SK-N-SH treated with all-trans-retinoic acid at 6 μM for 48 hours (cell line): Measurements from ENCODE around the gene ARHGAP35.

Experiments used
- ARNTL ChIP-seq: fragments of 450-650 bp; formaldehyde crosslinking; IDR thresholded peaks from 2 replicates; pipeline ENCODE4 v1.5.0; 2020; ENCODE audit warnings: low read depth, mild to moderate bottlenecking, moderate library complexity, borderline replicate concordance
- CREB5 ChIP-seq: fragments of 250-450 bp; sonication (Bioruptor Pico); IDR thresholded peaks from 2 replicates; pipeline ENCODE4 v1.5.1; 2020; ENCODE audit warnings: low read depth, mild to moderate bottlenecking, moderate library complexity
- CSRNP3 ChIP-seq: fragments of 250-450 bp; sonication (Bioruptor Pico); IDR thresholded peaks from 2 replicates; pipeline ENCODE4 v1.5.1; 2021; ENCODE audit warnings: mild to moderate bottlenecking, moderate library complexity
- ESRRG ChIP-seq: fragments of 250-450 bp; sonication (Bioruptor Pico); IDR thresholded peaks from 2 replicates; pipeline ENCODE4 v1.6.1; 2021; ENCODE audit warnings: mild to moderate bottlenecking
- ISL1 ChIP-seq: fragments of 250-450 bp; sonication (Bioruptor Pico); IDR thresholded peaks from 2 replicates; pipeline ENCODE4 v2.1.2; 2022; ENCODE audit warnings: mild to moderate bottlenecking, moderate library complexity
- OSR1 ChIP-seq: fragments of 250-450 bp; sonication (Bioruptor Pico); IDR thresholded peaks from 2 replicates; pipeline ENCODE4 v1.8.0; 2022; ENCODE audit warnings: moderate library complexity, mild to moderate bottlenecking, inconsistent platforms
- PATZ1 ChIP-seq: fragments of 250-450 bp; sonication (Bioruptor Pico); IDR thresholded peaks from 2 replicates; pipeline ENCODE4 v1.8.0; 2020; ENCODE audit warnings: mild to moderate bottlenecking, moderate library complexity, borderline replicate concordance
- RARB ChIP-seq: fragments of 250-450 bp; sonication (Bioruptor Pico); IDR thresholded peaks from 2 replicates; pipeline ENCODE4 v1.8.0; 2021; ENCODE audit warnings: mild to moderate bottlenecking, moderate library complexity
- TCF4 ChIP-seq: fragments of 250-450 bp; sonication (Bioruptor Pico); IDR thresholded peaks from 2 replicates; pipeline ENCODE4 v1.8.0; 2021; ENCODE audit warnings: mild to moderate bottlenecking, moderate library complexity, borderline replicate concordance
- TOX ChIP-seq: fragments of 250-450 bp; sonication (Bioruptor Pico); IDR thresholded peaks from 2 replicates; pipeline ENCODE4 v1.8.0; 2021; ENCODE audit warnings: mild to moderate bottlenecking, moderate library complexity, borderline replicate concordance
- TSHZ2 ChIP-seq: fragments of 250-450 bp; sonication (Bioruptor Pico); IDR thresholded peaks from 2 replicates; pipeline ENCODE4 v1.5.0; 2020; ENCODE audit warnings: mild to moderate bottlenecking, moderate library complexity
- ZFP30 ChIP-seq: fragments of 450-650 bp; formaldehyde crosslinking; IDR thresholded peaks from 2 replicates; pipeline ENCODE4 v1.5.0; 2022; ENCODE audit warnings: mild to moderate bottlenecking, moderate library complexity
- ZNF8 ChIP-seq: fragments of 450-650 bp; formaldehyde crosslinking; IDR thresholded peaks from 2 replicates; pipeline ENCODE4 v1.5.0; 2020; ENCODE audit warnings: mild to moderate bottlenecking, moderate library complexity

GRCh38 chr19:46890423-46891170 is 29.8 kb downstream of the ARHGAP35 start:
- no peak for TF ChIP-seq CREB5 (CRISPR knock-in tag)
- TF ChIP-seq ESRRG: no peak
- TF ChIP-seq ZNF8 (CRISPR knock-in tag): no peak
- TF ChIP-seq PATZ1 (CRISPR knock-in tag): no peak
- no peak for TF ChIP-seq TOX (CRISPR knock-in tag)
- TF ChIP-seq TCF4 (CRISPR knock-in tag): no peak
- no peak for TF ChIP-seq ZFP30 (CRISPR knock-in tag)
- TF ChIP-seq ARNTL (CRISPR knock-in tag): no peak
- no peak for TF ChIP-seq TSHZ2 (CRISPR knock-in tag)
- TF ChIP-seq CSRNP3 (CRISPR knock-in tag): no peak
- no peak for TF ChIP-seq ISL1 (CRISPR knock-in tag)
- TF ChIP-seq OSR1 (CRISPR knock-in tag): no peak
- TF ChIP-seq RARB: no peak
